GM12878 (cell line): ENCODE measurements around the gene STK32B. TPM values are rescaled to one million over a fixed set of nuclear protein-coding genes. Genes with fewer than 3 reads are reported as not detected.
A peak's percentile ranks its signal among the peaks of the same experiment; 100 is the strongest.

Experiments used
- ATAC-seq: fragments of 200-7000 bp; cut with Tn5 transposase; 3 replicates; pipeline ENCODE4 v1.9.1; 2020; ENCODE audit warnings: mild to moderate bottlenecking, moderate library complexity
- BruUV-seq: library from RNA; stranded (reverse); fragments of 400-500 nt; replicated peaks from 2 replicates; lab custom pipeline; 2021; lab: Mats Ljungman, UMichigan
- CTCF ChIA-PET: fragments of 300-600 bp; sonication (Branson Sonifier 250); formaldehyde crosslinking; extraction: SDS; loops from one replicate; lab custom pipeline; 2021; ENCODE audit warnings: inconsistent platforms; lab: Yijun Ruan, JAX
- POLR2A ChIA-PET: fragments of 350-600 bp; formaldehyde crosslinking; extraction: SDS; loops from one replicate; lab custom pipeline; 2021; ENCODE audit warnings: inconsistent platforms; lab: Charles Lee
- RAD21 ChIA-PET: fragments of 300-600 bp; sonication (Branson Sonifier 250); formaldehyde crosslinking; loops from one replicate; lab custom pipeline; 2023; ENCODE audit warnings: antibody characterized with exemption; ENCODE audit not compliant: unreplicated experiment; lab: Charles Lee
- SMC1A ChIA-PET: fragments of 300-600 bp; sonication (Branson Sonifier 250); formaldehyde crosslinking; loops from one replicate; lab custom pipeline; 2023; ENCODE audit not compliant: unreplicated experiment, uncharacterized antibody; lab: Charles Lee
- DNase-seq: peaks from one replicate; pipeline ENCODE4 v3.0.0-alpha.2; 2011; ENCODE audit warnings: low read depth, low spot score
- FAIRE-seq: peaks from 3 replicates; lab custom pipeline; 2011; peaks lifted over from hg19 to GRCh38; lab: Jason Lieb, UNC
- H2AFZ ChIP-seq: 2 replicates; pipeline ENCODE4 v1.6.0; 2011; ENCODE audit warnings: low read depth, low read length, control low read depth; ENCODE audit not compliant: control insufficient read depth
- H3K27ac ChIP-seq: 2 replicates; pipeline ENCODE4 v1.5.1; 2011; ENCODE audit warnings: control low read depth; ENCODE audit not compliant: control insufficient read depth, insufficient read depth
- H3K27me3 ChIP-seq, 2 experiments: replicated peaks in 1 of 2; 2 replicates each; pipeline versions ENCODE4 v1.6.0 to v1.6.1; 2011; ENCODE audit warnings: low read length in 1 of 2; ENCODE audit not compliant: control insufficient read depth in 2 of 2, insufficient read depth in 2 of 2
- H3K36me3 ChIP-seq, 2 experiments: 2 replicates each; pipeline ENCODE4 v1.5.1; 2011; ENCODE audit warnings: low read length in 1 of 2; ENCODE audit not compliant: control insufficient read depth in 2 of 2, insufficient read depth in 2 of 2
- H3K4me1 ChIP-seq: 2 replicates; pipeline ENCODE4 v1.6.1; 2011; ENCODE audit warnings: mild to moderate bottlenecking, low read length, moderate library complexity, mixed read lengths; ENCODE audit not compliant: control insufficient read depth, insufficient read depth
- H3K4me2 ChIP-seq: 2 replicates; pipeline ENCODE4 v1.6.0; 2011; ENCODE audit warnings: control low read depth; ENCODE audit not compliant: control insufficient read depth, insufficient read depth
- H3K4me3 ChIP-seq: fragments of 200-600 bp; sonication (generic); 2 replicates; pipeline ENCODE4 v1.5.1; 2016
- H3K79me2 ChIP-seq: 2 replicates; pipeline ENCODE4 v1.6.0; 2011; ENCODE audit warnings: low read length; ENCODE audit not compliant: control insufficient read depth, insufficient read depth
- H3K9ac ChIP-seq: 2 replicates; pipeline ENCODE4 v1.8.0; 2011; ENCODE audit warnings: low read length, control low read depth, mixed read lengths; ENCODE audit not compliant: control insufficient read depth, insufficient read depth
- H3K9me3 ChIP-seq: replicated peaks from 3 replicates; pipeline ENCODE4 v1.5.1; 2011; ENCODE audit warnings: mild to moderate bottlenecking, low read length; ENCODE audit not compliant: control insufficient read depth, insufficient read depth
- H4K20me1 ChIP-seq: 2 replicates; pipeline ENCODE4 v1.6.0; 2011; ENCODE audit not compliant: control insufficient read depth, insufficient read depth
- ASH2L ChIP-seq: fragments of 300-600, 200-600 bp; sonication (generic); IDR thresholded peaks from 2 replicates; pipeline ENCODE4 v1.6.1; 2017; ENCODE audit warnings: low read depth, mild to moderate bottlenecking, borderline replicate concordance
- BHLHE40 ChIP-seq, 2 experiments: fragments of 450-650 bp in 1 of 2; IDR thresholded peaks; 2 replicates each; pipeline ENCODE4 v1.6.1; 2011 to 2017; ENCODE audit warnings: low read depth in 2 of 2, borderline replicate concordance in 1 of 2, improper control_type of control experiment in 1 of 2, low read length in 1 of 2, mild to moderate bottlenecking in 1 of 2
- CBFB ChIP-seq: IDR thresholded peaks from 2 replicates; pipeline ENCODE4 v1.6.1; 2016; ENCODE audit warnings: antibody characterized with exemption, low read depth
- CHD1 ChIP-seq: IDR thresholded peaks from 2 replicates; pipeline ENCODE4 v1.6.1; 2012; ENCODE audit warnings: low read depth, low read length, improper control_type of control experiment
- CHD2 ChIP-seq: IDR thresholded peaks from 2 replicates; pipeline ENCODE4 v1.6.1; 2011; ENCODE audit warnings: low read depth, low read length, improper control_type of control experiment, borderline replicate concordance
- MTA2 ChIP-seq: fragments of 450-650 bp; IDR thresholded peaks from 2 replicates; pipeline ENCODE4 v1.6.1; 2016; ENCODE audit warnings: low read depth, mild to moderate bottlenecking, moderate library complexity
- MYC ChIP-seq: IDR thresholded peaks from 2 replicates; pipeline ENCODE4 v1.6.1; 2011; ENCODE audit warnings: mild to moderate bottlenecking, low read length, moderate library complexity, inconsistent platforms; ENCODE audit not compliant: insufficient read depth, insufficient replicate concordance, insufficient read length, severe bottlenecking
- PAX5 ChIP-seq: IDR thresholded peaks from 2 replicates; pipeline ENCODE4 v1.6.1; 2011; ENCODE audit warnings: low read depth, low read length, borderline replicate concordance
- RAD21 ChIP-seq: IDR thresholded peaks from 2 replicates; pipeline ENCODE4 v1.6.1; 2011; ENCODE audit warnings: mild to moderate bottlenecking, low read depth, low read length, moderate library complexity; ENCODE audit not compliant: insufficient read depth
- SREBF1 ChIP-seq: IDR thresholded peaks from 2 replicates; pipeline ENCODE4 v1.6.1; 2012; ENCODE audit warnings: mild to moderate bottlenecking, low read length
- TCF3 ChIP-seq: IDR thresholded peaks from 2 replicates; pipeline ENCODE4 v1.6.1; 2012; ENCODE audit warnings: low read depth, mild to moderate bottlenecking, low read length, borderline replicate concordance; ENCODE audit not compliant: insufficient read depth
- ZNF207 ChIP-seq: fragments of 450-650 bp; IDR thresholded peaks from 2 replicates; pipeline ENCODE4 v1.6.1; 2014; ENCODE audit warnings: antibody characterized with exemption, mild to moderate bottlenecking, borderline replicate concordance
- WGBS: methylation state at CpG from one replicate; pipeline ENCODE4 v1.1.6; 2016; ENCODE audit warnings: low lambda C conversion rate; ENCODE audit not compliant: insufficient replicate concordance, insufficient coverage; ENCODE audit errors: missing lambda C conversion rate; 5-methylcytosine and 5-hydroxymethylcytosine counted together
- in situ Hi-C: fragments of 300-500 bp; cut with MboI; formaldehyde crosslinking; loops from 9 replicates; pipeline ENCODE4 v1.14.3; 2018; ENCODE audit warnings: mixed read lengths
- intact Hi-C: fragments of 100-400 bp; cut with micrococcal nuclease; formaldehyde crosslinking; loops from one replicate; pipeline ENCODE4 v1.14.2; 2022; ENCODE audit not compliant: unreplicated experiment
- polyA plus RNA-seq, 11 experiments: library from polyadenylated mRNA; depleted of rRNA in 4 of 11; unstranded in 6 of 11; stranded (reverse) in 5 of 11; fragments of >200 nt; fragmentation: Nextera tagmentation in 4 of 11; fragmentation: Illumina TruSeq in 1 of 11; extraction: Ambion mirVana in 4 of 11; extraction: Trizol in 1 of 11; gene quantifications; 1 replicate in 1 of 11; 2 replicates in 10 of 11; pipeline versions ENCODE4 v1.2.1 to v1.2.3, GENCODE V29; 2011 to 2016; ENCODE audit warnings: inconsistent platforms in 2 of 11, missing spikeins in 2 of 11, low read depth in 1 of 11
- total RNA-seq, 4 experiments: library from RNA; depleted of rRNA in 3 of 4; stranded (reverse); fragments of >200 nt in 3 of 4; fragmentation: Illumina TruSeq in 1 of 4; extraction: Trizol in 1 of 4; gene quantifications; 2 replicates each; pipeline versions ENCODE4 v1.2.1 to v1.2.3, GENCODE V29; 2013 to 2021
- TF ChIP-seq, protein P1 (sequence below): fragments of 450-650 bp; IDR thresholded peaks from 2 replicates; pipeline ENCODE4 v1.6.1; 2017; ENCODE audit warnings: mild to moderate bottlenecking, moderate library complexity

Gene STK32B
- total and polyA plus RNA-seq, 10 of the 15 experiments (the other 5 are each of a cell fraction or from before 2014, with no cell fraction given): 0.04 to 0.12 (median 0.08) TPM; not detected in 7

DNA sequence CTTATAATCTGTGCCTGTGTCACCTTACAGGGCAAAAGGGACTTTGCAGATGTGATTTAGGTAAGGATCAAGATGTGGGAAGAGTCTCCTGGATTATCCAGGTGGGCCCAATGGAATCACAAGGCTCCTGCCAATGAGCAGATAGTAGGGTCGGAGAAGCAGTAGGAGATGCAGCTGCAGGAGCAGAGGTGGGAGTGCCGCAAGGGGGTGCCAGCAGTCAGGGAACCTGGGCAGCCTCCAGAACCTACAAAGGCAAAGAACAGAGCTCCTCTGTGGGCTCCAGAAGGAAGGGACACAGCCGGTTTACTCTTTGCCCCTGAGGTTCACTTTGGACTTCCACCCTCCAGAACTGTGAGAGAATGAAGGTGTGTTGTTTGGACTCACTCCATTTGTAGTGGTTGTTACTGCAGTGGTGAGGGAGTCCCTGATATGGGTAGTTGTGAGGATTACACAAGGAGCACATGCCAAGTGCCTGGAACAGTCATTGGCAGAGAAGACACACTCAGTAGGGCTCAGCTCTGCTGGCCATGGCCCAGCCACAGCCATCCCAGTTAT lies 338.6 kb downstream of the STK32B start:
- BruUV-seq: no TSS peak
- ChIA-PET POLR2A (no interaction called here), CTCF (interaction anchor here (0.7 kb wide), 2 partner anchors 241 to 401 kb away, joined by 3 read pairs; no protein-coding TSS in a partner anchor), SMC1A (no interaction called here)
- FAIRE-seq: no peak
- ATAC-seq: no peak
- Histone ChIP-seq H3K4me2 (no peak overlapping the region), H3K79me2 (no peaks in the 10 kb centered on the region), H3K27me3 (no peaks in the 10 kb centered on the region), H3K4me3 (no peak overlapping the region), H2AFZ (no peak overlapping the region)
- intact Hi-C loops: loop anchor here (10.0 kb wide), 2 partner anchors 325 to 395 kb away; partner anchors contain the start of gene EVC
- no peak for TF ChIP-seq MTA2
- no peak for TF ChIP-seq PAX5
- TF ChIP-seq RAD21: peak; percentile 21; the same call in 1 of the 2 replicates
- no peak for TF ChIP-seq ZNF207
- no peak for TF ChIP-seq ASH2L
- TF ChIP-seq, all 136 proteins: peak for 1
- in situ Hi-C loops: loop anchor here (10.0 kb wide), 1 partner anchor 405 kb away; no protein-coding TSS in a partner anchor
- Histone ChIP-seq H3K36me3 (no peaks in the 10 kb centered on the region), H3K9me3 (no peaks in the 10 kb centered on the region), H4K20me1 (no peaks in the 10 kb centered on the region), H3K9ac (no peak overlapping the region), H3K4me1 (no peaks in the 10 kb centered on the region), H3K27ac (no peak overlapping the region)
- no peak for DNase-seq
- RAD21 ChIA-PET: no interaction called here
- WGBS: 15% methylated on average over 3 of the region's 3 CpGs

DNA sequence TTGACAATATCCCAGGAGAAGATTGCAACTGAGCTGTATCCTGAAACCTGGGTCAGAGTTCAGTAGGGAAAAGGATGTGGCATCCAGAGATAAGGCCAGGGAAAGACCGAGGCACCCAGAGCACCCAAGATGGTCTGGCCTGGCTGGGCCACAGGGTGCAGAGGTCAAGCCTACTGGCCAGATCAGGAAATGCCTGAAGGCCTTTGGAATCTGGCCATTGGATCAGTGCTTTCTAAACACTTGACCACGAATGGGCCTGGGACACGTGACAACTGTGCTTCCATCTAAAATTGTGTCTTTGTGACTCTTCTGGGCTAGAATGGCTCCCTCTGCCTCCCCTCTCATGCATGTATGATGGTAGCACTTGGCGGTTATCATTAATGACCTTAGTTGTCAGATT lies 340.2 kb downstream of the STK32B start:
- ChIA-PET SMC1A (no interaction called here), POLR2A (no interaction called here), CTCF (no interaction called here), RAD21 (no interaction called here)
- 24% methylated on average over 4 of the region's 4 CpGs for WGBS
- Histone ChIP-seq H2AFZ (no peak overlapping the region), H3K79me2 (no peaks in the 10 kb centered on the region), H3K4me3 (no peak overlapping the region), H3K4me1 (no peaks in the 10 kb centered on the region), H3K9me3 (no peaks in the 10 kb centered on the region), H3K27me3 (no peaks in the 10 kb centered on the region), H3K4me2 (no peak overlapping the region), H3K9ac (no peak overlapping the region), H3K27ac (no peak overlapping the region), H3K36me3 (no peaks in the 10 kb centered on the region), H4K20me1 (no peaks in the 10 kb centered on the region)
- BruUV-seq: no TSS peak
- intact Hi-C loops (loop anchor here (10.0 kb wide), 2 partner anchors 323 to 397 kb away; partner anchors contain the start of gene EVC), in situ Hi-C loops (loop anchor here (10.0 kb wide), 1 partner anchor 403 kb away; no protein-coding TSS in a partner anchor)
- FAIRE-seq: no peak
- DNase-seq: no peak
- no peak for ATAC-seq
- TF ChIP-seq CHD2 (no peak), BHLHE40 (IDR thresholded peaks at IDR 0.05; ENCODE audit: borderline replicate concordance in 1 of 2, low read depth in 2 of 2, low read length in 1 of 2) (no peak), TCF3 (no peak), CBFB (no peak), SREBF1 (no peak), MYC (no peak), CHD1 (no peak)
- TF ChIP-seq, protein P1, sequence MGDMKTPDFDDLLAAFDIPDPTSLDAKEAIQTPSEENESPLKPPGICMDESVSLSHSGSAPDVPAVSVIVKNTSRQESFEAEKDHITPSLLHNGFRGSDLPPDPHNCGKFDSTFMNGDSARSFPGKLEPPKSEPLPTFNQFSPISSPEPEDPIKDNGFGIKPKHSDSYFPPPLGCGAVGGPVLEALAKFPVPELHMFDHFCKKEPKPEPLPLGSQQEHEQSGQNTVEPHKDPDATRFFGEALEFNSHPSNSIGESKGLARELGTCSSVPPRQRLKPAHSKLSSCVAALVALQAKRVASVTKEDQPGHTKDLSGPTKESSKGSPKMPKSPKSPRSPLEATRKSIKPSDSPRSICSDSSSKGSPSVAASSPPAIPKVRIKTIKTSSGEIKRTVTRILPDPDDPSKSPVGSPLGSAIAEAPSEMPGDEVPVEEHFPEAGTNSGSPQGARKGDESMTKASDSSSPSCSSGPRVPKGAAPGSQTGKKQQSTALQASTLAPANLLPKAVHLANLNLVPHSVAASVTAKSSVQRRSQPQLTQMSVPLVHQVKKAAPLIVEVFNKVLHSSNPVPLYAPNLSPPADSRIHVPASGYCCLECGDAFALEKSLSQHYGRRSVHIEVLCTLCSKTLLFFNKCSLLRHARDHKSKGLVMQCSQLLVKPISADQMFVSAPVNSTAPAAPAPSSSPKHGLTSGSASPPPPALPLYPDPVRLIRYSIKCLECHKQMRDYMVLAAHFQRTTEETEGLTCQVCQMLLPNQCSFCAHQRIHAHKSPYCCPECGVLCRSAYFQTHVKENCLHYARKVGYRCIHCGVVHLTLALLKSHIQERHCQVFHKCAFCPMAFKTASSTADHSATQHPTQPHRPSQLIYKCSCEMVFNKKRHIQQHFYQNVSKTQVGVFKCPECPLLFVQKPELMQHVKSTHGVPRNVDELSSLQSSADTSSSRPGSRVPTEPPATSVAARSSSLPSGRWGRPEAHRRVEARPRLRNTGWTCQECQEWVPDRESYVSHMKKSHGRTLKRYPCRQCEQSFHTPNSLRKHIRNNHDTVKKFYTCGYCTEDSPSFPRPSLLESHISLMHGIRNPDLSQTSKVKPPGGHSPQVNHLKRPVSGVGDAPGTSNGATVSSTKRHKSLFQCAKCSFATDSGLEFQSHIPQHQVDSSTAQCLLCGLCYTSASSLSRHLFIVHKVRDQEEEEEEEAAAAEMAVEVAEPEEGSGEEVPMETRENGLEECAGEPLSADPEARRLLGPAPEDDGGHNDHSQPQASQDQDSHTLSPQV: no peak
